MM.1S (cell line): ENCODE results near the gene PIGC.
A peak's percentile ranks its signal among the peaks of the same experiment; 100 is the strongest.
"Not testable (repeated sequence)": the region's sequence is repeated elsewhere in the genome, so short reads cannot be mapped to it uniquely, and the experiment has no call there.

ENCODE experiments used
- DNase-seq: peaks from one replicate; pipeline ENCODE4 v3.0.0-alpha.2; 2015
- H2AFZ ChIP-seq: fragments of 300-600 bp; sonication (generic); 2 replicates; pipeline ENCODE4 v1.6.0; 2016; ENCODE audit warnings: antibody characterized with exemption, low read length
- H3F3A ChIP-seq: fragments of 300-600 bp; sonication (generic); 2 replicates; pipeline ENCODE4 v1.6.1; 2016; ENCODE audit warnings: mild to moderate bottlenecking, antibody characterized with exemption, low read length, moderate library complexity, mixed read lengths; ENCODE audit not compliant: insufficient read depth
- H3K27ac ChIP-seq: fragments of 300-600 bp; sonication (generic); 2 replicates; pipeline ENCODE4 v1.5.1; 2016; ENCODE audit warnings: mild to moderate bottlenecking, low read length
- H3K27me3 ChIP-seq: fragments of 300-600 bp; sonication (generic); replicated peaks from 2 replicates; pipeline ENCODE4 v1.6.0; 2016; ENCODE audit warnings: low read length; ENCODE audit not compliant: insufficient read depth
- H3K36me3 ChIP-seq: fragments of 300-600 bp; sonication (generic); replicated peaks from 2 replicates; pipeline ENCODE4 v1.6.1; 2016; ENCODE audit warnings: mild to moderate bottlenecking, low read length, mixed read lengths; ENCODE audit not compliant: insufficient read depth
- H3K4me1 ChIP-seq: fragments of 300-600 bp; sonication (generic); 2 replicates; pipeline ENCODE4 v1.6.1; 2016; ENCODE audit warnings: low read length, mixed read lengths
- H3K4me2 ChIP-seq: fragments of 300-600 bp; sonication (generic); 2 replicates; pipeline ENCODE4 v1.6.0; 2016; ENCODE audit warnings: low read depth, low read length
- H3K4me3 ChIP-seq: fragments of 300-600 bp; sonication (generic); 2 replicates; pipeline ENCODE4 v1.5.1; 2016; ENCODE audit warnings: low read length, mixed read lengths
- H3K79me2 ChIP-seq: fragments of 300-600 bp; sonication (generic); 2 replicates; pipeline ENCODE4 v1.6.1; 2016; ENCODE audit warnings: mixed run types, low read length, mixed read lengths
- H3K9ac ChIP-seq: fragments of 300-600 bp; sonication (generic); 2 replicates; pipeline ENCODE4 v1.6.1; 2016; ENCODE audit warnings: low read length, mixed read lengths
- H3K9me2 ChIP-seq: fragments of 300-600 bp; sonication (generic); replicated peaks from 2 replicates; pipeline ENCODE4 v1.6.1; 2016; ENCODE audit warnings: mild to moderate bottlenecking, low read length, mixed read lengths; ENCODE audit not compliant: insufficient read depth
- H3K9me3 ChIP-seq: fragments of 300-600 bp; sonication (generic); replicated peaks from 2 replicates; pipeline ENCODE4 v1.6.1; 2016; ENCODE audit warnings: mild to moderate bottlenecking, low read length, mixed read lengths; ENCODE audit not compliant: insufficient read depth
- H4K20me1 ChIP-seq: fragments of 300-600 bp; sonication (generic); 2 replicates; pipeline ENCODE4 v1.6.1; 2016; ENCODE audit warnings: mild to moderate bottlenecking, low read length, moderate library complexity, mixed read lengths; ENCODE audit not compliant: insufficient read depth
- CTCF ChIP-seq: fragments of 300-600 bp; sonication (generic); IDR thresholded peaks from 2 replicates; pipeline ENCODE4 v1.5.1; 2016; ENCODE audit warnings: antibody characterized with exemption, low read length, mixed read lengths
- EZH2 ChIP-seq: fragments of 300-600 bp; sonication (generic); optimal IDR thresholded peaks from 2 replicates; pipeline ENCODE3; 2017; ENCODE audit warnings: low read depth, mild to moderate bottlenecking, antibody characterized with exemption, low read length, mixed read lengths
- EZH2phosphoT487 ChIP-seq: fragments of 300-600 bp; sonication (generic); IDR thresholded peaks from 2 replicates; pipeline ENCODE4 v1.6.1; 2018; ENCODE audit warnings: antibody characterized with exemption, low read length

Gene PIGC

DNA sequence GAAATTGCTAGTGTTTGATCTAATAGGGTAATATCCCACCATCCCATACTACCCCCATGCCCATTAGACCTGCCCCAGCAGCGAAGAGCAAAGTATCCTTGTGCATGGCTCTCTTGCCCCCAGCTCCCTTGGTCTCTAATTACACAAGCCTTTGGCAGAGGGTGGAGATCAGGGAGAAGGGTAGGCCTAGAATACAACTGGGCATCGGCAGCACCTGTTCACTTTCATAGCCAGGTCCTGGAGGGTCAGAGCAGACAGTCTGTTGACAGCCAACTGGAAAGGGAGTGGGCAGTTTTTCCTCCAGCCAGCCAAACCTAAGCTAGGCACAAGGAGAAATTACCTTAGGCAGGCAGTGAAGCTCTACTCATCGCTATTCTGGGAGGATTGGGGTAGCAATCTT is 2.7 kb upstream of the PIGC start:
- H3K27me3 ChIP-seq = no peaks in the 10 kb centered on the region
- H3K79me2 ChIP-seq = peaks cover 24% of the 10 kb centered on the region
- H3F3A ChIP-seq = no peaks in the 10 kb centered on the region
- H4K20me1 ChIP-seq = no peaks in the 10 kb centered on the region
- H3K9me2 ChIP-seq = no peaks in the 10 kb centered on the region
- H3K36me3 ChIP-seq = 0 out of 2 replicates have a peak, but pooled peaks cover 3% of the 10 kb centered on the region
- peaks cover 7% of the 10 kb centered on the region for H3K4me1 ChIP-seq
- H2AFZ ChIP-seq = no peak overlapping the region
- no peak for TF ChIP-seq CTCF
- no peak for TF ChIP-seq EZH2
- TF ChIP-seq EZH2phosphoT487 = no peak
- no peaks in the 10 kb centered on the region for H3K9me3 ChIP-seq
- no peak overlapping the region for H3K27ac ChIP-seq
- no peak overlapping the region for H3K4me2 ChIP-seq
- DNase-seq = no peak
- H3K4me3 ChIP-seq = no peak overlapping the region
- H3K9ac ChIP-seq = no peak overlapping the region

DNA sequence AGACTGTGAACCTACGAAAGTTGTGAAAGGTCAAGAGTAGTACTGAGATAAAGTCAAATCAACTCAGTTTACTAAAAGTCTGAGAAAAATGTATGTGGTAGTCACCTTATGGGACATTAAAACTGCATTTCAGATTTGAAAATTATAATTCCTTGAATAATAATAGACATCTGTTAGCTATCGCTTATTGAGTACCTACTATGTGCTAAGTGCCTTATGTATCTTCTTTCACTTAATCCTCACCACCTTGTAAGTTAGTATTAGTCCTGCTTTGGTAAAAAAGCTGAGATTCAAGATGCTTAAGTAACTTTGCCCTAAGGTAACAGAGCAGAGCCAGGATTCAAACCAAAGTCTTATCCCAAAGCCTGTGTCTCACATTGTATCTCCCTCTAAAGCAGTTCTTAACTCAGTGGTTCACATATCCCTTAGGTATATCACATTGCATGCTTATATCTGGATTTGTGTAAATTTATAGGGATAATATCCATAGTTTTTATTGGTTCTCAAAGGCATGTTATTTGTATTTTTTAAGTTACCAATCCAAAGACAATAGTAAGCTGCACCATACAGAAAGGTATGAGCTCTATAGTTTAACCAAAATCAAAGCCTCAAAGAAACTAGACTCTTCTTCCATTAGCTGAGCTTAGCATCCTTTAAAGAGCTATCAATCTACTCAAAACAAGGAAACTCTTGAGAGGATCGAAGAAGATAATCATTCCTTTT is 865 bp downstream of the PIGC start:
- Histone ChIP-seq H3K27me3 (no peaks in the 10 kb centered on the region), H3K4me2 (peak overlapping the region; percentile 76), H3K79me2 (peaks cover 27% of the 10 kb centered on the region), H4K20me1 (no peaks in the 10 kb centered on the region), H3K36me3 (0 out of 2 replicates have a peak, but pooled peaks cover 4% of the 10 kb centered on the region), H3K4me3 (peak overlapping the region; percentile 78), H3K9me2 (no peaks in the 10 kb centered on the region), H2AFZ (peak overlapping the region; percentile 88), H3F3A (no peaks in the 10 kb centered on the region), H3K27ac (no peak overlapping the region), H3K4me1 (peaks cover 7% of the 10 kb centered on the region), H3K9ac (peak overlapping the region; percentile 84; the same call in 1 of the 2 replicates), H3K9me3 (no peaks in the 10 kb centered on the region)
- TF ChIP-seq EZH2phosphoT487 (no peak), CTCF (no peak), EZH2 (no peak)
- DNase-seq = no peak

DNA sequence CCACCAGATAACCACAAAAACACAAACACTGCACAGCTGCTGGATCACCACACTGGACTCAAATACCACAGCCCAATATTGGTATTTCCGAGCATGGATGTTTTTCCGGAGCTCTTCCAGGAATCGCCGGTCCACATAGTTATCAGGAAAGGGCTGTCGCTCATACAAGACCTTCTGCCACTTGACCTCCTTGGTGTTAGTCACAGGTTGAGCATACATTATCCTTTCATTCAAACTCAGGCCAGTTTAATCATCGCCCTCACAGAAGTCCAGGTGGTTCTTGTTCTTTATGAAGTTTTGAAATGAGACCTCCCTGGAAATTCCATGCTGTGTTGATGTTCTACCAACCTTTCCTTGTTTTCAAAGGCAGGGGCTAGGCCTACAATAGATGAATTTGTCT is 1.5 kb downstream of the PIGC start:
- no peak for TF ChIP-seq EZH2phosphoT487
- no peak for TF ChIP-seq CTCF
- no peak for TF ChIP-seq EZH2
- Histone ChIP-seq H3K9me2 (no peaks in the 10 kb centered on the region), H3K9me3 (no peaks in the 10 kb centered on the region), H4K20me1 (no peaks in the 10 kb centered on the region), H3K4me2 (peak overlapping the region; percentile 76; the same call in 1 of the 2 replicates), H3K4me1 (peaks cover 7% of the 10 kb centered on the region), H3K9ac (no peak overlapping the region), H3K27me3 (no peaks in the 10 kb centered on the region), H3K79me2 (peaks cover 27% of the 10 kb centered on the region), H3K27ac (no peak overlapping the region), H3F3A (no peaks in the 10 kb centered on the region), H3K4me3 (no peak overlapping the region), H2AFZ (no peak overlapping the region), H3K36me3 (0 out of 2 replicates have a peak, but pooled peaks cover 4% of the 10 kb centered on the region)
- no peak for DNase-seq

GRCh38 chr1:172437183-172437582 is 6.7 kb downstream of the PIGC start:
- not testable (repeated sequence) for H3K4me2 ChIP-seq, H3K79me2 ChIP-seq, H3K9me3 ChIP-seq, H3K9me2 ChIP-seq, H4K20me1 ChIP-seq, H3K4me3 ChIP-seq, H3K27me3 ChIP-seq, H3K9ac ChIP-seq, H3K4me1 ChIP-seq, H2AFZ ChIP-seq, H3K27ac ChIP-seq, DNase-seq, H3F3A ChIP-seq, H3K36me3 ChIP-seq
